Endothelial cell of umbilical vein (primary cell): ENCODE measurements around the gene TMEM87A. TPM values are rescaled to one million over a fixed set of nuclear protein-coding genes. Genes with fewer than 3 reads are reported as not detected.

Experiments
- BruUV-seq: library from RNA; stranded (reverse); fragments of 400-500 nt; replicated peaks from 2 replicates; lab custom pipeline; 2021; lab: Mats Ljungman, UMichigan
- CTCF ChIA-PET: fragments of 300-600, 350-600 bp; sonication (Branson Sonifier 250); formaldehyde crosslinking; loops from one replicate; lab custom pipeline; 2021; ENCODE audit warnings: antibody characterized with exemption, inconsistent platforms; lab: Charles Lee
- POLR2A ChIA-PET: fragments of 300-600, 350-600 bp; sonication (Branson Sonifier 250); formaldehyde crosslinking; loops from one replicate; lab custom pipeline; 2021; ENCODE audit warnings: antibody characterized with exemption, inconsistent platforms; lab: Charles Lee
- DNase-seq: peaks from one replicate; pipeline ENCODE4 v3.0.0-alpha.2; 2011; ENCODE audit warnings: low read depth, low spot score
- FAIRE-seq: peaks from 2 replicates; lab custom pipeline; 2011; peaks lifted over from hg19 to GRCh38; lab: Jason Lieb, UNC
- H2AFZ ChIP-seq: 2 replicates; pipeline ENCODE4 v1.6.0; 2012; ENCODE audit warnings: low read depth, low read length, control low read depth, inconsistent platforms
- H3K27ac ChIP-seq: 2 replicates; pipeline ENCODE4 v1.5.1; 2011; ENCODE audit warnings: low read depth, mild to moderate bottlenecking, control low read depth, low read length, moderate library complexity; ENCODE audit not compliant: insufficient read depth
- H3K27me3 ChIP-seq, 2 experiments: 2 replicates each; pipeline versions ENCODE4 v1.6.0 to v1.6.1; 2011; ENCODE audit warnings: low read length in 2 of 2, mixed read lengths in 1 of 2; ENCODE audit not compliant: control insufficient read depth in 2 of 2, insufficient read depth in 2 of 2
- H3K36me3 ChIP-seq, 2 experiments: 2 replicates in 1 of 2; 3 replicates in 1 of 2; pipeline ENCODE4 v1.5.1; 2011; ENCODE audit warnings: low read length in 2 of 2, mild to moderate bottlenecking in 1 of 2, moderate library complexity in 1 of 2; ENCODE audit not compliant: control insufficient read depth in 2 of 2, insufficient read depth in 2 of 2; ENCODE audit errors: extremely low read depth in 1 of 2
- H3K4me1 ChIP-seq: 3 replicates; pipeline ENCODE4 v1.5.1; 2011; ENCODE audit warnings: mild to moderate bottlenecking, low read length; ENCODE audit not compliant: control insufficient read depth, insufficient read depth; ENCODE audit errors: extremely low read depth
- H3K4me2 ChIP-seq: 2 replicates; pipeline ENCODE4 v1.6.1; 2011; ENCODE audit warnings: low read length, control low read depth, mixed read lengths; ENCODE audit not compliant: insufficient read depth
- H3K4me3 ChIP-seq, 3 experiments: fragments of 200-600 bp in 1 of 3; sonication (generic), shearing (Covaris generic) in 1 of 3; replicated peaks in 1 of 3; 2 replicates each; pipeline ENCODE4 v1.5.1; 2011 to 2016; ENCODE audit warnings: control low read depth in 3 of 3, low read length in 3 of 3, mild to moderate bottlenecking in 2 of 3, inconsistent platforms in 1 of 3, low read depth in 1 of 3, moderate library complexity in 1 of 3; ENCODE audit not compliant: insufficient read depth in 1 of 3
- H3K79me2 ChIP-seq: 2 replicates; pipeline ENCODE4 v1.6.0; 2012; ENCODE audit warnings: low read length, inconsistent platforms; ENCODE audit not compliant: control insufficient read depth, insufficient read depth
- H3K9ac ChIP-seq: replicated peaks from 2 replicates; pipeline ENCODE3; 2011; ENCODE audit warnings: low read length, control low read depth; ENCODE audit not compliant: insufficient read depth; ENCODE audit errors: extremely low read depth
- H3K9me1 ChIP-seq: replicated peaks from 3 replicates; pipeline ENCODE4 v1.6.0; 2011; ENCODE audit warnings: mild to moderate bottlenecking, low read length; ENCODE audit not compliant: control insufficient read depth, insufficient read depth; ENCODE audit errors: extremely low read depth
- H3K9me3 ChIP-seq: replicated peaks from 2 replicates; pipeline ENCODE4 v1.5.1; 2012; ENCODE audit warnings: low read length, inconsistent platforms; ENCODE audit not compliant: control insufficient read depth, insufficient read depth
- H4K20me1 ChIP-seq: replicated peaks from 2 replicates; pipeline ENCODE3; 2011; ENCODE audit warnings: mild to moderate bottlenecking, low read length; ENCODE audit not compliant: control insufficient read depth, insufficient read depth; ENCODE audit errors: extremely low read depth
- EZH2 ChIP-seq: IDR thresholded peaks from 2 replicates; pipeline ENCODE4 v1.6.1; 2012; ENCODE audit warnings: borderline replicate concordance, low read depth, mild to moderate bottlenecking, moderate library complexity, low read length, inconsistent platforms; ENCODE audit not compliant: severe bottlenecking
- FOS ChIP-seq: IDR thresholded peaks from 2 replicates; pipeline ENCODE4 v1.6.1; 2011; ENCODE audit warnings: mild to moderate bottlenecking, low read length, moderate library complexity, borderline replicate concordance; ENCODE audit not compliant: insufficient read depth
- GATA2 ChIP-seq: IDR thresholded peaks from 2 replicates; pipeline ENCODE4 v1.7.0; 2011; ENCODE audit warnings: low read depth, mild to moderate bottlenecking, moderate library complexity, mixed read lengths, low read length; ENCODE audit not compliant: insufficient read length, insufficient read depth
- JUN ChIP-seq: IDR thresholded peaks from 2 replicates; pipeline ENCODE4 v1.6.1; 2011; ENCODE audit warnings: borderline replicate concordance, low read depth; ENCODE audit not compliant: insufficient read length, insufficient read depth
- MYC ChIP-seq: IDR thresholded peaks from one replicate; pipeline ENCODE4 v1.6.1; 2011; ENCODE audit warnings: mild to moderate bottlenecking, low read depth, low read length
- POLR2A ChIP-seq: IDR thresholded peaks from 2 replicates; pipeline ENCODE4 v1.6.1; 2012; ENCODE audit warnings: low read depth, mild to moderate bottlenecking, control low read depth, low read length
- POLR2AphosphoS5 ChIP-seq: IDR thresholded peaks from 2 replicates; pipeline ENCODE4 v1.6.1; 2012; ENCODE audit warnings: low read depth, mild to moderate bottlenecking, control low read depth, low read length, moderate library complexity; ENCODE audit not compliant: insufficient read depth
- dilution Hi-C: fragments of 300-500 bp; cut with MboI; formaldehyde crosslinking; loops from one replicate; pipeline ENCODE4 v1.15.0; 2019; ENCODE audit warnings: low sequenced_read_pairs; ENCODE audit not compliant: extremely low pct_ligation_motif_present
- intact Hi-C: fragments of 100-400 bp; cut with micrococcal nuclease; formaldehyde crosslinking; loops from one replicate; pipeline ENCODE4 v1.10.0; 2022
- polyA plus RNA-seq, 4 experiments: library from polyadenylated mRNA; depleted of rRNA in 3 of 4; stranded (reverse) in 3 of 4; unstranded in 1 of 4; fragments of >200 nt; gene quantifications; 2 replicates each; pipeline versions ENCODE4 v1.2.1 to v1.2.3, GENCODE V29; 2011 to 2012; ENCODE audit warnings: missing spikeins in 1 of 4
- total RNA-seq: library from RNA; stranded (reverse); gene quantifications from 2 replicates; pipeline ENCODE4 v1.2.3, GENCODE V29; 2021
- TF ChIP-seq, protein P1 (sequence below): IDR thresholded peaks from 2 replicates; pipeline ENCODE4 v1.6.1; 2011; ENCODE audit not compliant: insufficient read depth, insufficient read length
- TF ChIP-seq, protein P2 (sequence below), 2 donors: IDR thresholded peaks; 1 replicate in 1 of 2; 2 replicates in 1 of 2; pipeline ENCODE4 v1.5.1; 2011; ENCODE audit warnings: low read length in 2 of 2, mild to moderate bottlenecking in 2 of 2, moderate library complexity in 2 of 2, control low read depth in 1 of 2, inconsistent platforms in 1 of 2, low read depth in 1 of 2; ENCODE audit not compliant: insufficient read depth in 1 of 2; ENCODE audit errors: extremely low read depth in 1 of 2

Gene TMEM87A
- total and polyA plus RNA-seq, 2 donors (not counting 3 experiments of a cell fraction or from before 2014, with no cell fraction given): 22.3 to 41.1 TPM

DNA sequence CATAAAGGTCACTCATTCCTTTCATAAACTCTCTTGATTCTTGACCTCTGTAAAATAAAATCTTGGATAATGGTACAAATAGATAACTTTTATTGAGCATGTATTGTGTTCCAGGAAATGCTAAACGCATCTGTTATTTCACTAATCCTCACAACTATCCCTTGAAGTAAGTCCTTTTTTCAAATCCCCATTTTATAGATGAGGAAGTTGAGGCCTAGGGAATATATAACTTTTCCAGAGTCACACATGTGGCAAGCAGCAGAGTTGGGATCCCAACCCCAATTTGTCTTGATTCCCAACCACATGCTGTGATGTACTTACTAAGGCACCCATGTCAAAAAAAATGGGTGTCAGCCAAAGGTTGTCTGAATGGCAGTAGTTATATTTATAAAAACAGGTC is 71.4 kb downstream of the TMEM87A start:
- ChIA-PET POLR2A (no interaction called here), CTCF (no interaction called here)
- intact Hi-C loops (no loop called here), dilution Hi-C loops (no loop called here)
- no peaks in the 10 kb centered on the region for H4K20me1 ChIP-seq
- peaks cover 10% of the 10 kb centered on the region for H3K79me2 ChIP-seq
- H3K36me3 ChIP-seq: peaks cover 3 to 6% of the 10 kb centered on the region in 2 experiments
- no peak overlapping the region for H3K4me3 ChIP-seq
- H3K9me3 ChIP-seq: no peaks in the 10 kb centered on the region
- no peaks in the 10 kb centered on the region for H3K27me3 ChIP-seq
- DNase-seq: no peak
- no TSS peak for BruUV-seq
- no peaks in the 10 kb centered on the region for H3K9me1 ChIP-seq
- H2AFZ ChIP-seq: no peak overlapping the region
- H3K4me2 ChIP-seq: no peak overlapping the region
- peaks cover under 1% of the 10 kb centered on the region for H3K4me1 ChIP-seq
- no peak overlapping the region for H3K27ac ChIP-seq
- no peak for FAIRE-seq
- TF ChIP-seq FOS: no peak
- TF ChIP-seq, protein P1, sequence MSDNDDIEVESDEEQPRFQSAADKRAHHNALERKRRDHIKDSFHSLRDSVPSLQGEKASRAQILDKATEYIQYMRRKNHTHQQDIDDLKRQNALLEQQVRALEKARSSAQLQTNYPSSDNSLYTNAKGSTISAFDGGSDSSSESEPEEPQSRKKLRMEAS: no peak
- no peak for TF ChIP-seq EZH2
- TF ChIP-seq POLR2A: no peak
- TF ChIP-seq GATA2: no peak
- TF ChIP-seq MYC: no peak
- TF ChIP-seq, protein P2, sequence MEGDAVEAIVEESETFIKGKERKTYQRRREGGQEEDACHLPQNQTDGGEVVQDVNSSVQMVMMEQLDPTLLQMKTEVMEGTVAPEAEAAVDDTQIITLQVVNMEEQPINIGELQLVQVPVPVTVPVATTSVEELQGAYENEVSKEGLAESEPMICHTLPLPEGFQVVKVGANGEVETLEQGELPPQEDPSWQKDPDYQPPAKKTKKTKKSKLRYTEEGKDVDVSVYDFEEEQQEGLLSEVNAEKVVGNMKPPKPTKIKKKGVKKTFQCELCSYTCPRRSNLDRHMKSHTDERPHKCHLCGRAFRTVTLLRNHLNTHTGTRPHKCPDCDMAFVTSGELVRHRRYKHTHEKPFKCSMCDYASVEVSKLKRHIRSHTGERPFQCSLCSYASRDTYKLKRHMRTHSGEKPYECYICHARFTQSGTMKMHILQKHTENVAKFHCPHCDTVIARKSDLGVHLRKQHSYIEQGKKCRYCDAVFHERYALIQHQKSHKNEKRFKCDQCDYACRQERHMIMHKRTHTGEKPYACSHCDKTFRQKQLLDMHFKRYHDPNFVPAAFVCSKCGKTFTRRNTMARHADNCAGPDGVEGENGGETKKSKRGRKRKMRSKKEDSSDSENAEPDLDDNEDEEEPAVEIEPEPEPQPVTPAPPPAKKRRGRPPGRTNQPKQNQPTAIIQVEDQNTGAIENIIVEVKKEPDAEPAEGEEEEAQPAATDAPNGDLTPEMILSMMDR (IDR thresholded peaks at IDR 0.05; ENCODE audit: extremely low read depth in 1 of 2, insufficient read depth in 1 of 2, low read depth in 1 of 2, low read length in 2 of 2): no peak
- TF ChIP-seq JUN: no peak
- no peak for TF ChIP-seq POLR2AphosphoS5
- no peak overlapping the region for H3K9ac ChIP-seq
